Bronchial epithelial cell (primary cell): ENCODE measurements around the gene OPCML. TPM values are rescaled to one million over a fixed set of nuclear protein-coding genes. Genes with fewer than 3 reads are reported as not detected.

Experiments
- DNase-seq: peaks from one replicate; pipeline ENCODE4 v3.0.0-alpha.2; 2010; ENCODE audit warnings: low read depth
- FAIRE-seq: peaks from 2 replicates; lab custom pipeline; 2011; peaks lifted over from hg19 to GRCh38; lab: Jason Lieb, UNC
- H3K27me3 ChIP-seq: 2 replicates; pipeline ENCODE4 v1.5.1; 2011; ENCODE audit warnings: low read length; ENCODE audit not compliant: control insufficient read depth, insufficient read depth
- H3K36me3 ChIP-seq: 2 replicates; pipeline ENCODE4 v1.5.1; 2011; ENCODE audit warnings: low read length; ENCODE audit not compliant: control insufficient read depth, insufficient read depth
- H3K4me3 ChIP-seq: 2 replicates; pipeline ENCODE4 v1.5.1; 2011; ENCODE audit warnings: mild to moderate bottlenecking, low read depth, low read length, control low read depth
- total RNA-seq: library from RNA; depleted of rRNA; stranded (reverse); fragments of >200 nt; gene quantifications from 2 replicates; pipeline ENCODE4 v1.2.1, GENCODE V29; 2014
- TF ChIP-seq, protein P1 (sequence below): IDR thresholded peaks from 2 replicates; pipeline ENCODE4 v1.5.1; 2011; ENCODE audit warnings: mild to moderate bottlenecking, moderate library complexity, low read length, control low read depth, inconsistent platforms; ENCODE audit not compliant: insufficient read depth, severe bottlenecking

Gene OPCML
- total RNA-seq, 1 donor from 2014 or later, result not detected

GRCh38 chr11:132997396-132997795 is 534.9 kb downstream of the OPCML start:
- Histone ChIP-seq H3K4me3 (no peak overlapping the region), H3K27me3 (no peaks in the 10 kb centered on the region), H3K36me3 (no peaks in the 10 kb centered on the region)
- DNase-seq, result no peak
- FAIRE-seq, result no peak
- TF ChIP-seq, protein P1, sequence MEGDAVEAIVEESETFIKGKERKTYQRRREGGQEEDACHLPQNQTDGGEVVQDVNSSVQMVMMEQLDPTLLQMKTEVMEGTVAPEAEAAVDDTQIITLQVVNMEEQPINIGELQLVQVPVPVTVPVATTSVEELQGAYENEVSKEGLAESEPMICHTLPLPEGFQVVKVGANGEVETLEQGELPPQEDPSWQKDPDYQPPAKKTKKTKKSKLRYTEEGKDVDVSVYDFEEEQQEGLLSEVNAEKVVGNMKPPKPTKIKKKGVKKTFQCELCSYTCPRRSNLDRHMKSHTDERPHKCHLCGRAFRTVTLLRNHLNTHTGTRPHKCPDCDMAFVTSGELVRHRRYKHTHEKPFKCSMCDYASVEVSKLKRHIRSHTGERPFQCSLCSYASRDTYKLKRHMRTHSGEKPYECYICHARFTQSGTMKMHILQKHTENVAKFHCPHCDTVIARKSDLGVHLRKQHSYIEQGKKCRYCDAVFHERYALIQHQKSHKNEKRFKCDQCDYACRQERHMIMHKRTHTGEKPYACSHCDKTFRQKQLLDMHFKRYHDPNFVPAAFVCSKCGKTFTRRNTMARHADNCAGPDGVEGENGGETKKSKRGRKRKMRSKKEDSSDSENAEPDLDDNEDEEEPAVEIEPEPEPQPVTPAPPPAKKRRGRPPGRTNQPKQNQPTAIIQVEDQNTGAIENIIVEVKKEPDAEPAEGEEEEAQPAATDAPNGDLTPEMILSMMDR, result no peak

- FAIRE-seq (no peak), DNase-seq (no peak)
Observed at GRCh38 chr11:132994966-132995365, 537.3 kb downstream of the OPCML start.

GRCh38 chr11:132993991-132994502 is 538.3 kb downstream of the OPCML start:
- Histone ChIP-seq H3K4me3 (no peak overlapping the region), H3K36me3 (no peaks in the 10 kb centered on the region), H3K27me3 (no peaks in the 10 kb centered on the region)
- TF ChIP-seq, protein P1, result no peak
- FAIRE-seq (no peak), DNase-seq (no peak)

More at GRCh38 chr11:132994966-132995365, 537.3 kb downstream of the OPCML start:
- H3K27me3 ChIP-seq, result no peaks in the 10 kb centered on the region
- H3K36me3 ChIP-seq, result no peaks in the 10 kb centered on the region
- no peak overlapping the region for H3K4me3 ChIP-seq
- TF ChIP-seq, protein P1, result no peak

DNA sequence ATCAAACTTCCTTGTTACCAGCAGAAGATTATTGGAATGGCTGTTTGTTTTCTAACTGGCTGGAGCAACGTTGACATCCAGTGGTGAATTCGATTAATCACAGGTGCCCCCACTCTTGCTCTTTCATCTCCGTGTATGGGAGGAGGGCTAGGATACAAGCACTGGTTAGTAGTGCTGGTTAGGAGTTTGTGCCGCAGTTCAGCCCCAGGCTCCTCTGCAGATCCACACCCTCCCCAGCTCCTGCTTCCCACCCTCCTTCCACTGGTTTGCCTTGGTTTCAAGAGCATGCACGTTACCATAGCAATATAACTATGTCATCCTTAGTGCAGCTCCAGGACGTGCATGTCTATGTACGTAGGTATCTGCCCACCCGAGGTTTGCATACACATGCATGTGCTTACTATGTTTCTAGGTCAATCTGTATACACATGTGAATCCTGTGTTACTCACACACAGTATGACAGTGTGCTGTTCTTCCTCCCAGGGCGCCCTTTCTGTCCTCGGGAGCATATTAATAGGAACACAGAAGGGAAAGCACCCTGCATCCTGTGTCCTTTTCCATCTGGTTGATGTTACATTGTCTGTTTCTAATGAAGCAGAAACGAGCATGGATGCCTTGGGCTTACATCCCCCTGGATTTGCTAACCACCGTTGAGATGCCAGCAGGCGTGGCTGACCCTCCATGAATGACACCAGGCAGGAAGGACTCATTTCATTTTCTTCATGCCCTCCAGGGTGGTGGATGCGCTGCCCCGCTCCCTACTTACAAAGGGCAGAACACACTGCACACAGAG is 539.3 kb downstream of the OPCML start:
- TF ChIP-seq, protein P1, result no peak
- no peak overlapping the region for H3K4me3 ChIP-seq
- FAIRE-seq (no peak), DNase-seq (no peak)
- no peaks in the 10 kb centered on the region for H3K36me3 ChIP-seq
- no peaks in the 10 kb centered on the region for H3K27me3 ChIP-seq

DNA sequence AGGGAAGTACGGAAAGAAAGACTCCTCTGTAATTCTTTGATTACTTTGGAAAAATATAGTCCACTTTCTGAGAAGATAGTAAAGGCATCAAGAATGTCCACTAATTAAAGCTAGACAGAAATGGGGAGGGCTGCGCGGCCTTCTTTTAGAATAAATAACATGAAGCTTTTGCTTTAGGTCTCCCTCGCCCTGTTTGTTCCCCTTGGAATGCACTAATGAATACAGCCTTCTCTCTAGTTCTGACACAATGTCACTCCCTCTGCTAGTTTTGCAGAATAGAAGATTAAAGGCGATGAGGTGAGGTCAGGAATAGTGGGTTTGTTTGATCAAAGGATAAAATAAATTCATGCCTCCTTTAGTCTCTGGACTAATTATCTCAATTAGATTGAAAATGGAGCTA is 543.9 kb downstream of the OPCML start:
- Histone ChIP-seq H3K36me3 (no peaks in the 10 kb centered on the region), H3K27me3 (no peaks in the 10 kb centered on the region), H3K4me3 (no peak overlapping the region)
- no peak for FAIRE-seq
- no peak for DNase-seq
- TF ChIP-seq, protein P1, result no peak
